HG02678 (cell line): ENCODE measurements around the gene EPOP.

Source experiments
- ATAC-seq: cut with Tn5 transposase; IDR thresholded peaks from one replicate; pipeline ENCODE4 v1.9.1; 2021; ENCODE audit warnings: mild to moderate bottlenecking, moderate library complexity; ENCODE audit not compliant: unreplicated experiment

Gene EPOP

GRCh38 chr17:38676706-38677504 is 2.1 kb upstream of the EPOP start:
- no peak for ATAC-seq

- peak; percentile 19 for ATAC-seq
Measured at GRCh38 chr17:38674014-38674748, 576 bp downstream of the EPOP start.

GRCh38 chr17:38673707-38674013 is 1.1 kb downstream of the EPOP start:
- ATAC-seq, result no peak

DNA sequence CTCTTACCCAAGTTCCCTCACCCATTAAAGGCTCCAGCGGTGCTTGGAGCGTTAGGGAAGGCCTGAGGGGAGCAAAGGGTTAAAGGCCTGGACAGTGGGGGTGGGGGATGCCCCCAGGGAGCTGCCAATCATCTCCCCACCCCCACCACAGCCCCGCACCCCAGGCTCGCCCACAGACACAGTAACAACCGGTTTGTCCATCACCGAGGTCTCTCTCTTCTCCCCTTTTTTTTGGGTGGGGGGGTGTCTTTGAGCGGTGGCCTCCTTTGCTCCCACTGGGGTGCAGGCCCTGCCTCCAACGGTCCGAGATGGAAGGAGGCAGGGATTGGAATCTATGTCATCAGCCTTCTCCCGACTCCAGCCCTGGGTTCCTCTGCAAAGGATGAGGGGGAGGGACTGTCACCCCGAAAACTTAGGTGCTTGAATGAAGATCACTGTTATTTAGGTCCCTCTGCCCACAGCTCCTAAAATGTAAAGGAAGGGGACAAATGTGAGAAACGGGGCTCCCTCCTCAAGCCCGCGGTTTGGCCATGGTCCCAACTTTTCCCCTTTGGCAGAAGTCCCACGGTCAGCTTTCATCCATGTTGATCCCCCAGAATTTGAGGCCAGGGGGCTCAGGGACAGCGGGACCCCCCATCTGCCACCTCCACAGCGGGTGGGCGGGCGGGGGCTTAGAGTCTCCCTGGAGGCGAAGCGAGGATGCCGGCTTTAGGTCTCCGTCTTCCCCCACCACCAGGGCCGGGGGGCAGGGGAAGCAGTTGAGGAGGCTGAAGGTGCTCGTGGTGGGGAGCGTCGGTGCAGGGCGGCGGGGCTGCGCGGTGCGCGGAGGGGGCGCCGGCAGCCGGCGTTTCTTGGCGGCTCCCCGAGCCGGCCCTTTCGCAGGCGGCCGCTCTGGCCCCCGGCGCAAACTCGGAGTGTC is 1.7 kb downstream of the EPOP start:
- no peak for ATAC-seq

- ATAC-seq, result no peak
Measured at GRCh38 chr17:38671939-38672720, 2.6 kb downstream of the EPOP start.

- no peak for ATAC-seq
Measured at GRCh38 chr17:38669520-38669919, 5.2 kb downstream of the EPOP start.

GRCh38 chr17:38667787-38668122 is 7.0 kb downstream of the EPOP start:
- no peak for ATAC-seq

DNA sequence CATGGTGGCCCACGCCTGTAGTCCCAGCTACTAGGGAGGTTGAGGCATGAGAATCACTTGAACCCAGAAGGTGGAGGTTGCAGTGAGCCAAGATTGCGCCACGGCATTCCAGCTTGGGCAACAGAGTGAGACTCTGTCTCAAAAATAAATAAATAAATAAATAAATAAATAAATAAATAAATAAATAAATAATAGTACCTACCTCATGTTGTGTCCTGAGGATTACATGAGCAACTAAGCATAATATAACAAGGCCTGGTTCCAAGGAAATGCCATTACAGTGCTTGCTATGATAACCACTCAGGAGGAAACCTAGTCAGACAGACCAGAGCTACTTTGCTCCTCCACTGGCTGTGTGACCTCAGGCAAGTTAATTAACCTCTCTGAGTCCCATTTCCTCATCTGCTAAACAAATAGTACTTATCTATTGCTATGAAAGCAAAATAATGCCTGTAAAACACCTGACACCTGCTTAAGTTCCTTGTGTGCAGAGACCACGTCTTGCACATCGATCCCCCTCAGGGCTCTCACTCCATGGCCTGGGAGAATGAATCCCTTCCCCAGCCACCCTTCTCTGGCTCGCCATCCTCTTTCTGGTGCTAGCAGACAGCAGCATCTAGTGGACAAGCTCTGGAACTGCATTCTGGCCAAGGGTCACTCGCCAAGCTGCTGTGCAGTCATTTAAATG is 7.5 kb downstream of the EPOP start:
- ATAC-seq, result no peak

GRCh38 chr17:38663964-38664644 is 10.7 kb downstream of the EPOP start:
- ATAC-seq, result no peak

GRCh38 chr17:38663125-38663751 is 11.5 kb downstream of the EPOP start:
- no peak for ATAC-seq

DNA sequence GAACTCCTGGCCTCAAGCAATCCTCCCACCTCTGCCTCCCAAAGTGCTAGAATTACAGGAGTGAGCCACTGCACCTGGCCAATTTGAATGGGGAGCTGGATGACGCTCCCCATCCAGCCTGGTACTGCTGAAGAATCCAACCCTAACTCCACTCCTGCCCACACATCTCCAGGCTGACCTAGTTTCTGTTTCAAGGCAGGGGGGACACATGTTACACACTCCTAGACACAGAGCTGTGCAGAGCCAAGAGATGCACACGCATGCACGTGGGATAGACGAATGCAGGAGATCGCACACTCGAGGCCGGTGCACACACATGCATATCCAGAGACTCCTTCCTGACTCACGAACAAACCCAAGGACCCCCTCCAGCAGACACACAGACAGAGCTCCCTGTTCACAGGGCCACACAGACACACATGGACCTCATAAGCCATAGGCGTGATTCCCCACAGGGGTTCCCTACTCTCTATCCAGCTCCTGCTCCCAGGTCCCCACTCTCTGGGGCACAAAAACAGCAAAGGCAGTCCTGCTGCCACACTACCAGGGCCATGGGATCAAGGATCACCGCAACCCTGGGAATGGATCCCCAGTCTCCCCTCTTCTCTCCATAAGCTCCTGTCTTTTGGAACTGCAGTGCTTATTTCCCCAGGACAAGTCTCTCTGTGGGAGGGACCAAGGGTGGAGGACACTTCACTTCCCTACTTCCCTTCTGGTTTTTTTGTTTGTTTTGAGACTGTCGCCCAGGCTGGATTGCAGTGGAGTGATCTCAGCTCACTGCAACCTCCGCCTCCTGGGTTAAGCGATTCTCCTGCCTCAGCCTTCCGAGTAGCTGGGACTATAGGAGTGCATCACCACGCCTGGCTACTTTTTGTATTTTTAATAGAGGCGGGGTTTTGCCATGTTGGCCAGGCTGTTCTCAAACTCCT is 14.4 kb downstream of the EPOP start:
- no peak for ATAC-seq

DNA sequence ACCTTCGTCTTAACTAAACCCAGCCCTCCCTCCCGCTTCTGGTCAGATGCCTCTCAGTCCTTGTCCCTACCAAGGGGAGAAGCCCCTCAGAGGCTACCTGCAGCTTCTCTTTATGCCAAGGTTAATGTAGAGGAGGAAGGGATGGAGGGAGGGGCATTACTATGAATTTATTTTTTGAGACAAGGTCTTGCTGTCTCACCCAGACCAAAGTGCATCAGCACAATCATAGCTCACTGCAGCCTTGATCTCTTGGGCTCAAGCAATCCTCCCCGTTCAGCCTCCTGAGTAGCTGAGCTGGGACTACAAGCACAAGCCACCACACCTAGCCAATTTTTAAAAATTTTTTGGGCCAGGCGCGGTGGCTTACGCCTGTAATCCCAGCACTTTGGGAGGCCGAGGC is 15.3 kb downstream of the EPOP start:
- no peak for ATAC-seq

DNA sequence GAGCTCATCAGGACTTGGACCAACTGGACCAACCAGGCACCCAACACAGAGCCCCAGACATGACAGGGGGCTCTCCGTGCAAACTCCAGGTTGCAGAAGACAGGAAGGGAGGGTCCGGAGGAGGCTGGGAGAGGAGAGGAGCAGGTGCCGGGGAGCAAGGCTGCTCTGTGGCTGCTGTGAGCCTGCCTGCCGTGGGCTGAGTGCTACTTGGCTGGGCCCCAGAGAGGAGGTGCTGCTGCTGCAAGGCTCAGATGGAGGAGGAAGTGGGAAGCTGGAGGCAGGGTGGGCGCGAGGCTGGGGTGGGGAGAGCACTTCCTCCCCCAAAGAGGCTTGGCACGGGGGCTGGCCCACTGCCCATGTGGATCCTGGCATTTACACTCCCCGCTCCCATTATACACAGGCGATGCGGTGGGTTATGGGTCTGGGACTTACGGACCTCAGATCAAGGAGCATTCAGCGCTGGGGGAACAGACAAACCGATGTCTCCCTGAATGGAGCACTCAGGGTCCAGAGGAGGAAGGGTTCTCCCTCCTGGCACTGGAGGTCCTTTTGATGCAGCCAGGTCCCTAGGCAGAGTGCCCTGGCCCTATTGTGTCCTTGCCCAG is 15.9 kb downstream of the EPOP start:
- no peak for ATAC-seq

GRCh38 chr17:38657824-38658740 is 16.7 kb downstream of the EPOP start:
- ATAC-seq, result no peak

DNA sequence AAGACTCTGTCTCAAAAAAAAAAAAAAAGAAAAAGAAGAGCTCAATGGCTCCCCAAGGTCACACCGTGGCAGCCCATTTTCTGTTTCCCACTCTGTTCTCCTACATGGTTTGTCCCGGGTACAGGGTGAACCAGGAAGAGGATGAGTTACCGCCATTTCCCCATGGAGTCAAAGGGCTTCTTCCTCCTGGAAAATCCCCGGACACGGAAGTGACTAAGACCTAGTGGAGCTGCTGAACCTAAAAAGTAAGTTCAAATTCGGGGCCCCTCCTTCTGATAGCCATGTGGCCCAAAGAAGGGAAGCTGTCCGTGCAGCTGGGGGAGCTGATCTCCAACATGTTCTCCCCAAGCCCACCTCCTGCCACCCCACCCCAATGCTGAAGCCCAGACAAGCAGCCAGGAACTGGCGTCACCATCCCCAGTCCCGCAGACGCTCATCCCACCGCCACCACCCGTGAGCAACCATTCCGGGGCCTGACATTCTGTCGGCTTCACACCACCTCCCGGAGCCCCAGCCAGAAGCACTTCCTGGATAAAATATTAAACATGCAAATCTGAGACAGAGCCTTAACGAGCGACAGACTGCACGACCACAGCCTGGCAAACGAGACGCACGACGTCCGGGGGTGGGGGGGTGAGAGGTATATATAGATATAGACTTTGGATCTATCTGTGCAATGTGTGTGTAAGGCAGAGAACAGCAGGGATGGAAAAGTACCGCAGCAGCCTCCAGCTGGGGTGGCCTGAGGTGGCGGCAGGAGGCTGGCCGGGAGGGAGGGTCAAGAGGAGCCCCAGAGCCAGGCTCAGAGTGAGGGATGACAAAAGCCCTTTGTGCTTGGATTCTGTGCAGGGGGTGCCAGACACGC is 17.6 kb downstream of the EPOP start:
- no peak for ATAC-seq
